HG03108 (cell line): ENCODE measurements around the gene TRPV2.
"Not testable (repeated sequence)": the region's sequence is repeated elsewhere in the genome, so short reads cannot be mapped to it uniquely, and the experiment has no call there.

Experiments
- ATAC-seq: cut with Tn5 transposase; IDR thresholded peaks from one replicate; pipeline ENCODE4 v1.9.1; 2021; ENCODE audit warnings: moderate library complexity; ENCODE audit not compliant: unreplicated experiment

TRPV2 gene

GRCh38 chr17:16415031-16415924 lies at the start of gene TRPV2:
TRPV2 (plus strand) TSS chr17:16415571; CDS start chr17:16417669, 2,098 bp downstream.
- no peak for ATAC-seq

GRCh38 chr17:16371742-16372141 lies 43.6 kb upstream of the TRPV2 start:
- no peak for ATAC-seq

GRCh38 chr17:16374146-16374938 lies 41.0 kb upstream of the TRPV2 start:
- no peak for ATAC-seq

GRCh38 chr17:16377941-16378341 lies 37.4 kb upstream of the TRPV2 start:
- no peak for ATAC-seq

GRCh38 chr17:16378636-16379282 lies 36.6 kb upstream of the TRPV2 start:
- ATAC-seq = no peak

GRCh38 chr17:16379654-16380053 lies 35.7 kb upstream of the TRPV2 start:
- no peak for ATAC-seq

- peak; percentile 82 for ATAC-seq
Observed at GRCh38 chr17:16380640-16381495, 34.5 kb upstream of the TRPV2 start, which contains the start of gene UBB. UBB (plus strand) TSS chr17:16381091; CDS start chr17:16381908, 817 bp downstream.

GRCh38 chr17:16381496-16381820 lies 33.9 kb upstream of the TRPV2 start:
- peak; percentile 2 for ATAC-seq

- ATAC-seq = no peak
Observed at GRCh38 chr17:16383216-16383615, 32.2 kb upstream of the TRPV2 start.

GRCh38 chr17:16383772-16384287 lies 31.5 kb upstream of the TRPV2 start:
- no peak for ATAC-seq

- ATAC-seq = no peak
Observed at GRCh38 chr17:16384557-16384956, 30.8 kb upstream of the TRPV2 start.

GRCh38 chr17:16386126-16386507 lies 29.3 kb upstream of the TRPV2 start:
- ATAC-seq = not testable (repeated sequence)

GRCh38 chr17:16391451-16391850 lies 23.9 kb upstream of the TRPV2 start:
- no peak for ATAC-seq

- not testable (repeated sequence) for ATAC-seq
Observed at GRCh38 chr17:16392491-16392890, 22.9 kb upstream of the TRPV2 start.

- ATAC-seq = not testable (repeated sequence)
Observed at GRCh38 chr17:16395887-16396286, 19.5 kb upstream of the TRPV2 start.

GRCh38 chr17:16396693-16397092 lies 18.7 kb upstream of the TRPV2 start:
- ATAC-seq = not testable (repeated sequence)

- peak; percentile 81 for ATAC-seq
Observed at GRCh38 chr17:16398270-16399267, 16.8 kb upstream of the TRPV2 start.

GRCh38 chr17:16403847-16404246 lies 11.5 kb upstream of the TRPV2 start:
- ATAC-seq = not testable (repeated sequence)
